Thymus (tissue), 14 donors: ENCODE results near the gene MEIOC. TPM values are rescaled to one million over a fixed set of nuclear protein-coding genes. Genes with fewer than 3 reads are reported as not detected.
"Not testable (repeated sequence)": the region's sequence is repeated elsewhere in the genome, so short reads cannot be mapped to it uniquely, and the experiment has no call there.

Source experiments
- DNase-seq, 9 donors: peaks; one replicate each; pipeline ENCODE4 v3.0.0-alpha.2; 2013; ENCODE audit warnings: low spot score in 9 of 9, low read depth in 6 of 9, missing footprints in 1 of 9
- H3K27ac ChIP-seq, 2 donors: one replicate each; pipeline ENCODE4 v1.5.1; 2013; ENCODE audit warnings: control low read depth in 1 of 2, low read depth in 1 of 2, low read length in 1 of 2, mild to moderate bottlenecking in 1 of 2, moderate library complexity in 1 of 2
- H3K27me3 ChIP-seq, 2 donors: one replicate each; pipeline ENCODE4 v1.5.1; 2013; ENCODE audit warnings: low read length in 1 of 2; ENCODE audit not compliant: control insufficient read depth in 2 of 2, insufficient read depth in 1 of 2
- H3K36me3 ChIP-seq, 2 donors: one replicate each; pipeline ENCODE4 v1.5.1; 2013; ENCODE audit warnings: low read length in 1 of 2, mild to moderate bottlenecking in 1 of 2, moderate library complexity in 1 of 2; ENCODE audit not compliant: control insufficient read depth in 2 of 2, insufficient read depth in 2 of 2
- H3K4me1 ChIP-seq, 2 donors: one replicate each; pipeline ENCODE4 v1.5.1; 2013; ENCODE audit warnings: low read length in 2 of 2; ENCODE audit not compliant: control insufficient read depth in 2 of 2, insufficient read depth in 2 of 2
- H3K4me3 ChIP-seq, 2 donors: one replicate each; pipeline ENCODE4 v1.5.1; 2013; ENCODE audit warnings: low read length in 2 of 2, control low read depth in 1 of 2, mild to moderate bottlenecking in 1 of 2
- H3K9me3 ChIP-seq, 2 donors: one replicate each; pipeline ENCODE4 v1.5.1; 2013; ENCODE audit warnings: low read length in 1 of 2, mild to moderate bottlenecking in 1 of 2; ENCODE audit not compliant: control insufficient read depth in 2 of 2, insufficient read depth in 1 of 2
- WGBS: extraction: QIAGEN DNeasy Blood & Tissue Kit; methylation state at CpG from one replicate; pipeline ENCODE4 v1.1.7; 2013; 5-methylcytosine and 5-hydroxymethylcytosine counted together
- long read RNA-seq, 10 donors: transcript quantifications; one replicate each; lab custom pipeline, GENCODE V29; 2026
- polyA plus RNA-seq: library from polyadenylated mRNA; stranded (reverse); fragments of 200-250 nt; gene quantifications from one replicate; pipeline ENCODE4 v1.2.3, GENCODE V29; 2013
- total RNA-seq: library from RNA; stranded (reverse); fragments of 120-200 nt; gene quantifications from one replicate; pipeline ENCODE4 v1.2.4, GENCODE V29; 2013
- donor health status: healthy.

MEIOC gene
- total RNA-seq = 0.09 TPM
- polyA plus RNA-seq = 0.05 TPM
- long read RNA-seq, donor 1 = 0 reads
- long read RNA-seq, donor 2 = 0 reads
- long read RNA-seq, donor 3, partial matches to known transcripts = 0 of 25 reads
- long read RNA-seq, donor 3, other reads (novel, unspliced or antisense) = 25 of 25 reads
- long read RNA-seq, donor 4, partial matches to known transcripts = 23 of 23 reads
- long read RNA-seq, donor 4, other reads (novel, unspliced or antisense) = 0 of 23 reads
- long read RNA-seq, donor 5 = 0 reads
- long read RNA-seq, donor 6 = 0 reads
- long read RNA-seq, donor 7 = 0 reads
- long read RNA-seq, donor 8 = 0 reads
- long read RNA-seq, donor 9, partial matches to known transcripts = 0 of 15 reads
- long read RNA-seq, donor 9, other reads (novel, unspliced or antisense) = 15 of 15 reads
- long read RNA-seq, donor 10 = 0 reads

DNA sequence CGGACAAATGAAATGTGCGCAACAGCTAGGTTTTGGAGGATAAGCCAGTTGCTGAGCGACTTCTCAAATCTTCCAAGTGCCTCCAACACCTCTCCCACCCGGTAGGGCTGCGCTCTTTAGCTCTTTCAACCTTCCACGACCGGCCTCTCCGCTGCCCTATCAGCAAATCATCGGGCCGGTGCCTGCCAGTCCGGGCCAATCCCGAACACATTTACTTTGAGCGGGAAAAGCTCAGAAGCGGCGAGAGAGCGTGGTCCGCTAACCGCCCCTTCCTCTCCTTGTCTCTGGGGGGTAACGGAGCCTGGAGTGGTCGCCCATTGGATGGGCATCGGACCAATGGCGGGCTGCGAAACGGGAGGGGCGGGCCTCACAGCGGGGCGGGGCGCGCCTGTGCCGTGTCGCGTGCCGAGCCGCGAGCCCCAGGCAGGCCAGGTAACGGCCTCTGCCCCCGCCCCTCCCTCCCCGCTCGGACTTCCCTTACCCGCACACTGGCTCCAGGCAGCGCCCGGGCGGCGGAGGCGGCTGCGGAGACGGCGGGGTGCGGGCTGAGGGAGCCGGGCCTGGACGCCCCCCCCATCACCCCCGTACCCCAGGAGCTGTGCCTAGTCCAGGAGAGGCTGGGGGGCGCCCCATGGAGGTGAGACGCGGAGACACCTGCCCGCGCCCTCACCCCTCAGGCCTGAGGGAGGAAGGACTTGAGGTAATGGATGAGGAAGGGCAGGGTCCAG, at the start of gene MEIOC:
MEIOC (plus strand) TSS at position 486 of the 728 bp plus-strand sequence; CDS start at position 632, 146 bp downstream.
- no peak within 1 kb of the TSS for H3K27ac ChIP-seq
- peaks cover 13 to 62% of the 10 kb centered on the region in 2 donors for H3K27me3 ChIP-seq
- H3K4me1 ChIP-seq = peaks cover 0 to 3% of the 10 kb centered on the region in 2 donors
- 12% methylated on average over 57 of the region's 57 CpGs for WGBS
- peaks cover 6% of the 10 kb centered on the region in 2 donors for H3K9me3 ChIP-seq
- H3K4me3 ChIP-seq = peak within 1 kb of the TSS in 1 of 2 donors; percentile 13
- H3K36me3 ChIP-seq = no peaks in the 10 kb centered on the region
- DNase-seq = peak in 4 of 9 donors; percentile 7 to 32 (median 12)

DNA sequence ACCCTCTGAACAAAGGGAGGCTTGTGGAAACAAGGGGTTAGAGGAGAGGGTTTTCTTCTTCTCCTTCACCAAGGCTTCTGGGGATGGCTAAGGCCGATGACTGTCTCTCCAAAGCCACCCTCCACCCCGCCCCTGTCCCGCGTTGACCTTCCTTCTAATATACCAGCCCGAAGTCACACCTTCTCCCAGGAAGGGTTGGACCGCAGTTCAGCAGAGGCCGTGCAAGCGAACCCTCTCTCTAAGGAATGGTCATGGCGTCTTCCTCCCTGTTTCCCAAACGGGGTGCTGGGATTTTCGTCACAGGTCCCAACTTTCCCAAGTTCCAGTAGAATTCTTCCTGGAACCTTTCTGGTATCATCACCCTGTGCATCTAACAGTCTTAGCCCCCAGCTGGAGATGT, 49.6 kb upstream of the MEIOC start:
- Histone ChIP-seq H3K27me3 (peaks cover 0 to 7% of the 10 kb centered on the region in 2 donors), H3K9me3 (no peaks in the 10 kb centered on the region), H3K27ac (no peak overlapping the region), H3K4me3 (no peak overlapping the region), H3K4me1 (no peaks in the 10 kb centered on the region), H3K36me3 (no peaks in the 10 kb centered on the region)
- WGBS = 99% methylated on average over 11 of the region's 11 CpGs
- no peak for DNase-seq

DNA sequence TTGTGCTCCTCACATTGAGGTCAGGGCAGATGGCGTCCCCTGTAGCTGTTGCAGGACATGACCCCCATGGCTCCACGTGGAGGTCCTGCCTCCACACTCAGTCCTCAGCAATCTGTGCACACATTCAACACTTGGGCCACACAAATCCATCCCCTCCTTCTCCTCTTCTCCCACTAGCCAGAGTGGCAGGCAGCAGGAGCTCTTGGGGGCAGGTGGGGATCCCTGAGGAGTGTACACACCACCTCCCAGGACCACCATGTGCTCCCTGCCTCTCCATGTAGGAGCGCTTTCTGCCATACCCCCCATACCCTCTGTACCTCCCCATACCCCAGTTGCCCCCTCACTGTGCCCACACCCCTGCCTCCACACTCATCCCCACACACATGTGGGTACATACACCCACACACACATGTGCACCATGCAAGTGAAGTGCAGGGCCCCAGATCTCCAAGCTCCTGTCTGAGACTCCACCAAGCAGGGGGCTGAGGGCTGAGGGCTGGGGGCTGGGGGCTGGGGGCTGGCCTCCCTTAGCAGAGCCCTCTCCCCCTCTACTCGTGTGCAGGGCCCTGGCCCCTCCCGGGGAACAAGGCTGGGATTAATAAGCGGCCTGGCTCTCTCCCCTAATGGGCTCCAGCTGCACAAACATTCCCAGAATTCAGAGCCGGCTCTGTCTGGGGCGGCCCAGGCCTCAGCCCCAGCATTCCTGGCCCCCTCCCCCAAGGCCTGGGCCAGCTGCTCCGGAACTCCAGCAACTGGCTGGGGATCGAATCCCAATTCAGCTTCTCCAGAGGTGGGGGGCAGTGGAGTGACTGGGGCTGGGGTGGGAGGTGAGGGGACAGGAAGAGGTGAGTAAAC, 48.2 kb upstream of the MEIOC start:
- Histone ChIP-seq H3K36me3 (no peaks in the 10 kb centered on the region), H3K9me3 (no peaks in the 10 kb centered on the region)
- DNase-seq = no peak

DNA sequence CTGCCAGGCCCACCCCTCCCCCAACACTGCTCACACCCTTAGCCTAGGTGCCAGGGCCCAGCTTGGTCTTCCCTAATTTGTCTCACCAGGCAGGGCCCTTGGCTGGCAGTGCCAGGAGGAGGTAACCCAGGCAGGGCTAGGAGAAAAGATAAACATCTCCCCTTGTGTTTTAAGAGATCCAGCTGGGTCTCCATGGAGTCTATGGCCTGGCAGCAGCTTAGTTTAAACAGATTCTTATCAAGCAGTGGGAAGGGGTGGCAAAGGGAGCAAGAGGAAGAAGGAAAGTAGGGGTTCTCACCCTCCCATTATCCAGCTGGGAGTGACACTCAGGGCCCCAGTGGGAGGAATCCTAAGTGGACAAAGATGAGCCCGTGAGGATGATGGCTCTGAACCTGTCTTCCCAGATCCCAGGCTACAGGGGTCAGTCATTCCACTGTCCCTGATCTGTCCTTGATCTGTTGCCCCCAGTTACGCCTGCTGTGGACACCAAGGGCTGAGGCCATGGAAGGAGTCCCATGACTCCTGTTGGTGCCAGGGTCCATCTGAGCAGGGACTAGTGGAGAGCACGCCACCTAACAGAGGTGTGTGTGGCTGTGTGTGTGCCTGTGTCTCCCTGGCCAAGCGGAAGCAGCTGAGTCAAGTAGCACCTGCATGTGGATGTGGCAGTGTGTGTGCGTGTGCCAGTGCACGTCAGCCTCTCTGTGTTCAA, 47.4 kb upstream of the MEIOC start:
- Histone ChIP-seq H3K27me3 (peaks cover 0 to 7% of the 10 kb centered on the region in 2 donors), H3K4me3 (no peak overlapping the region), H3K9me3 (no peaks in the 10 kb centered on the region), H3K36me3 (no peaks in the 10 kb centered on the region), H3K4me1 (no peaks in the 10 kb centered on the region), H3K27ac (no peak overlapping the region)
- no peak for DNase-seq
- WGBS = 95% methylated on average over 6 of the region's 6 CpGs

More for the DNA sequence above, 48.2 kb upstream of the MEIOC start:
- Histone ChIP-seq H3K4me3 (no peak overlapping the region), H3K27me3 (peaks cover 0 to 7% of the 10 kb centered on the region in 2 donors), H3K4me1 (no peaks in the 10 kb centered on the region), H3K27ac (no peak overlapping the region)
- 90% methylated on average over 10 of the region's 10 CpGs for WGBS

DNA sequence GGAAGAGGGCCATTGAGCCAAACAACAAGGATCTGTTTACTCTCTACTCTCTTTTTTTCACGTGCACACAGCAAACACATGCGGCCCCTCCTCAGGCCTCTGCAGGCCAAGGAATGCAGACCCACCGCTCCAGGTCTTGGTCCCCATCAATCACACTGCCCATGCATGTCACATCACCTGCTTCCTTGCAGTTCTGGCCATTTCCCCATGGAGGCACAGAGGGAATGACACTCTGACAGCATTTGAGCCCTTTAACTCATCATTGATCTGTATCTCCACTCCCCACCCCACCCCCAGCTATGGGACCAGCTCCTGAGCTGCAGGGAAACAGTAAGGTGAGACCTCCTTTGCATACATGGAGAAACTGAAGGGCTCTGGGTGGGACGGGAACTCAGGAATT, 45.9 kb upstream of the MEIOC start:
- WGBS = 80% methylated on average over 4 of the region's 4 CpGs
- no peak overlapping the region for H3K4me3 ChIP-seq
- H3K27me3 ChIP-seq = peaks cover 0 to 11% of the 10 kb centered on the region in 2 donors
- no peaks in the 10 kb centered on the region for H3K9me3 ChIP-seq
- no peak overlapping the region for H3K27ac ChIP-seq
- no peak for DNase-seq
- H3K4me1 ChIP-seq = no peaks in the 10 kb centered on the region
- no peaks in the 10 kb centered on the region for H3K36me3 ChIP-seq

DNA sequence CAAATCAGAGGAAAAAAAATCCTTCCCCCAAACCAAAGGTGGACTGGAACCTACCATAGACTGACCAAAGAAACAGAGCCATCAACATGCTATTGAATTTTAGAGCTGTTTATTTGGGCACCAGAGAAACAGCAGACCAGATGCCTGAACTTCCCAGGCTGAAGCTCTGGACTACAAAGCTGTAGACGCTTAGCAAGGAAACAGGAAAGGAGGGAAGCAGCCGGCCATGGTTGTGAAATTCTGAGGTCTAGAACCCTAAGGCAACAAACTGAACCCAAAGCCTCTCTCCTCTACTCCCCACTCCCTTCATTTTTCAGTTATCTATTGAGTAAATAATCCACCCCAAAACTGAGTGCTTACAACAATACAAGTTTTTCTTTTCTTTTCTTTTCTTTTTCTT, 45.4 kb upstream of the MEIOC start:
- WGBS = 28% methylated on average over 2 of the region's 2 CpGs
- Histone ChIP-seq H3K4me3 (no peak overlapping the region), H3K9me3 (no peaks in the 10 kb centered on the region), H3K4me1 (no peaks in the 10 kb centered on the region), H3K36me3 (no peaks in the 10 kb centered on the region), H3K27ac (no peak overlapping the region), H3K27me3 (peaks cover 0 to 11% of the 10 kb centered on the region in 2 donors)
- DNase-seq = no peak

DNA sequence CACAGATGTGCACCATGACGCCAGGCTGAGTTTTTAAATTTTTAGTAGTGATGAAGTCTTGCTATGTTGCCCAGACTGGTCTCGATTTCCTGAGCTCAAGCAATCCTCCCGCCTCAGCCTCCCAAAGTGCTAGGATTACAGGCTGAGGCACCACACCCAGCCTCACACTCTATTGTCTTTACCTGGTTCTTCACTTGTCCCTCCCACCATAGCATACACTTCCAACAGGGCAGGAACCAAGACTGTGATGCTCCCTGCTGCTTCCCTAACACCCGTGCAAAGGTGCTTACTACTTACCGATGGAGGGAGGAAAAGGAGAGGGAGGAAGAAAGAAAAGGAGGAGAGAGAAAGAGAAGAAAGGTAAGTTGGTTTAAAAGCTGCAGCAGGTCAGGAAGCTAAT, 41.4 kb upstream of the MEIOC start:
- WGBS = 81% methylated on average over 5 of the region's 5 CpGs
- no peaks in the 10 kb centered on the region for H3K4me1 ChIP-seq
- H3K36me3 ChIP-seq = no peaks in the 10 kb centered on the region
- no peak for DNase-seq
- H3K4me3 ChIP-seq = no peak overlapping the region
- H3K9me3 ChIP-seq = no peaks in the 10 kb centered on the region
- H3K27me3 ChIP-seq = peaks cover 0 to 10% of the 10 kb centered on the region in 2 donors
- H3K27ac ChIP-seq = no peak overlapping the region

DNA sequence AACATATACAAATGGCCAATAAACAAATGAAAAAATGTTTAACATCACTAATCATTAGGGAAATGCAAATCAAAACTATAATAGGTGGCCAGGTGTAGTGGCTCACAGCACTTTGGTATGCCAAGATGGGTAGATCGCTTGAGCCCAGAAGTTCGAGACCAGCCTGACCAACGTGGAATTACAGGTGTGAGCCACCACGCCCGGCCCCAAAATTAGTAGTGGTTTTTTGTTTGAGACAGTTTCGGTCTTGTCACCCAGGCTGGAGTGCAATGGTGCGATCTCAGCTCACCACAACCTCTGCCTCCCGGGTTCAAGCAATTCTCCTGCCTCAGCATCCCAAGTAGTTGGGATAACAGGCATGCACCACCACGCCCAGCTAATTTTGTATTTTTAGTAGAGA, 37.6 kb upstream of the MEIOC start:
- 92% methylated on average over 9 of the region's 9 CpGs for WGBS
- H3K4me3 ChIP-seq, DNase-seq, H3K4me1 ChIP-seq, H3K36me3 ChIP-seq, H3K9me3 ChIP-seq, H3K27ac ChIP-seq, H3K27me3 ChIP-seq: not testable (repeated sequence)
